GM21825 (cell line): ENCODE data around the gene PARP9.
"Not testable (repeated sequence)": the region's sequence is repeated elsewhere in the genome, so short reads cannot be mapped to it uniquely, and the experiment has no call there.

Source experiments
- ATAC-seq: cut with Tn5 transposase; IDR thresholded peaks from one replicate; pipeline ENCODE4 v1.9.1; 2021; ENCODE audit warnings: mild to moderate bottlenecking, moderate library complexity; ENCODE audit not compliant: unreplicated experiment

The PARP9 gene

GRCh38 chr3:122523317-122523716, 40.8 kb downstream of the PARP9 start:
- ATAC-seq: no peak

- no peak for ATAC-seq
These were observed 43.2 kb downstream of the PARP9 start for GRCh38 chr3:122520861-122521260.

- no peak for ATAC-seq
These were observed 44.4 kb downstream of the PARP9 start for GRCh38 chr3:122519693-122520092.

- no peak for ATAC-seq
These were observed 47.2 kb downstream of the PARP9 start for GRCh38 chr3:122516846-122517360.

- no peak for ATAC-seq
These were observed 48.2 kb downstream of the PARP9 start for GRCh38 chr3:122515870-122516269.

- ATAC-seq: no peak
These were observed 49.1 kb downstream of the PARP9 start for GRCh38 chr3:122515020-122515468.

- peak; percentile 86 for ATAC-seq
These were observed 49.7 kb downstream of the PARP9 start, which contains the start of gene KPNA1 for GRCh38 chr3:122514123-122515019. KPNA1 (minus strand) TSS chr3:122514939; CDS start chr3:122496565, 18,374 bp downstream.

- no peak for ATAC-seq
These were observed 50.5 kb downstream of the PARP9 start for GRCh38 chr3:122513386-122514122.

GRCh38 chr3:122512284-122512683, 51.8 kb downstream of the PARP9 start:
- no peak for ATAC-seq

GRCh38 chr3:122510878-122511535, 53.1 kb downstream of the PARP9 start:
- no peak for ATAC-seq

GRCh38 chr3:122508944-122509343, 55.2 kb downstream of the PARP9 start:
- not testable (repeated sequence) for ATAC-seq

GRCh38 chr3:122508135-122508914, 55.8 kb downstream of the PARP9 start:
- no peak for ATAC-seq

GRCh38 chr3:122506450-122506849, 57.6 kb downstream of the PARP9 start:
- no peak for ATAC-seq

- ATAC-seq: no peak
These were observed 58.4 kb downstream of the PARP9 start for GRCh38 chr3:122505676-122506075.

- ATAC-seq: no peak
These were observed 61.2 kb downstream of the PARP9 start for GRCh38 chr3:122502941-122503340.

GRCh38 chr3:122502139-122502538, 62.0 kb downstream of the PARP9 start:
- ATAC-seq: no peak

- ATAC-seq: not testable (repeated sequence)
These were observed 63.1 kb downstream of the PARP9 start for GRCh38 chr3:122500964-122501363.

GRCh38 chr3:122498152-122498551, 65.9 kb downstream of the PARP9 start:
- ATAC-seq: no peak

- peak; percentile 93 for ATAC-seq
These were observed 66.7 kb downstream of the PARP9 start for GRCh38 chr3:122497425-122497824.

GRCh38 chr3:122496508-122496907, 67.6 kb downstream of the PARP9 start:
- no peak for ATAC-seq
